Activated T-helper 1 cell treated with anti-CD3 and anti-CD28 coated beads, Interleukin-2, amount 50 U/mL, for 16 hours (primary cell): ENCODE data around the gene ZNF451.

Experiments used
- DNase-seq, 2 donors: peaks; one replicate each; pipeline ENCODE4 v3.0.0-alpha.2; 2020; ENCODE audit warnings: low read depth in 1 of 2, low spot score in 1 of 2

The ZNF451 gene

GRCh38 chr6:57201718-57202117 lies 111.7 kb downstream of the ZNF451 start:
- no peak for DNase-seq

- DNase-seq, result no peak
These were observed 115.8 kb downstream of the ZNF451 start for GRCh38 chr6:57205550-57206328.

- DNase-seq, result no peak
These were observed 117.2 kb downstream of the ZNF451 start for GRCh38 chr6:57207141-57207540.

- no peak for DNase-seq
These were observed 117.9 kb downstream of the ZNF451 start for GRCh38 chr6:57207872-57208271.

- DNase-seq, result no peak
These were observed 119.0 kb downstream of the ZNF451 start for GRCh38 chr6:57209030-57209429.

- DNase-seq, result no peak
These were observed 120.1 kb downstream of the ZNF451 start for GRCh38 chr6:57210060-57210459.

- no peak for DNase-seq
These were observed 125.3 kb downstream of the ZNF451 start for GRCh38 chr6:57215260-57215659.

- DNase-seq, result no peak
These were observed 126.5 kb downstream of the ZNF451 start for GRCh38 chr6:57216235-57217101.

- DNase-seq, result no peak
These were observed 127.3 kb downstream of the ZNF451 start for GRCh38 chr6:57217270-57217669.
